Osteoblast (primary cell): ENCODE results near the gene MCTP2. TPM values are rescaled to one million over a fixed set of nuclear protein-coding genes. Genes with fewer than 3 reads are reported as not detected.
A peak's percentile ranks its signal among the peaks of the same experiment; 100 is the strongest.

Experiments used
- DNase-seq: peaks from one replicate; pipeline ENCODE4 v3.0.0; 2011; ENCODE audit warnings: low spot score, mixed read lengths; ENCODE audit not compliant: insufficient read length; ENCODE audit errors: missing footprints
- H2AFZ ChIP-seq: 2 replicates; pipeline ENCODE4 v1.6.0; 2011; ENCODE audit warnings: mild to moderate bottlenecking, low read length
- H3K27ac ChIP-seq: 2 replicates; pipeline ENCODE4 v1.5.1; 2011; ENCODE audit warnings: mild to moderate bottlenecking, low read depth, low read length, moderate library complexity
- H3K27me3 ChIP-seq: 2 replicates; pipeline ENCODE4 v1.6.0; 2012; ENCODE audit warnings: mild to moderate bottlenecking, control low read depth, inconsistent platforms, low read length, moderate library complexity; ENCODE audit not compliant: insufficient read depth
- H3K36me3 ChIP-seq: 2 replicates; pipeline ENCODE4 v1.5.1; 2011; ENCODE audit warnings: mild to moderate bottlenecking, low read length, control low read depth, moderate library complexity; ENCODE audit not compliant: insufficient read depth
- H3K4me1 ChIP-seq: 2 replicates; pipeline ENCODE4 v1.5.1; 2011; ENCODE audit warnings: mild to moderate bottlenecking, low read length, control low read depth, moderate library complexity; ENCODE audit not compliant: insufficient read depth
- H3K4me2 ChIP-seq: 2 replicates; pipeline ENCODE4 v1.6.0; 2011; ENCODE audit warnings: mild to moderate bottlenecking, low read length; ENCODE audit not compliant: insufficient read depth
- H3K4me3 ChIP-seq: fragments of 200-600 bp; sonication (generic); 3 replicates; pipeline ENCODE4 v1.5.1; 2012; ENCODE audit warnings: mild to moderate bottlenecking, low read length, inconsistent platforms; ENCODE audit not compliant: insufficient read depth
- H3K79me2 ChIP-seq: 2 replicates; pipeline ENCODE4 v1.6.0; 2012; ENCODE audit warnings: mild to moderate bottlenecking, low read length, control low read depth, inconsistent platforms; ENCODE audit not compliant: insufficient read depth
- H3K9me3 ChIP-seq: 2 replicates; pipeline ENCODE4 v1.5.1; 2011; ENCODE audit warnings: low read depth, low read length, control low read depth
- H4K20me1 ChIP-seq: 2 replicates; pipeline ENCODE4 v1.6.0; 2012; ENCODE audit warnings: mild to moderate bottlenecking, low read length, control low read depth; ENCODE audit not compliant: insufficient read depth
- total RNA-seq: library from RNA; depleted of rRNA; stranded (reverse); fragments of >200 nt; gene quantifications from 2 replicates; pipeline ENCODE4 v1.2.3, GENCODE V29; 2012
- TF ChIP-seq, protein P1 (sequence below): IDR thresholded peaks from 2 replicates; pipeline ENCODE4 v1.5.1; 2011; ENCODE audit warnings: mild to moderate bottlenecking, low read depth, low read length, moderate library complexity; ENCODE audit errors: extremely low read depth

Gene MCTP2
- total RNA-seq, 1 donor: 16.3 TPM

DNA sequence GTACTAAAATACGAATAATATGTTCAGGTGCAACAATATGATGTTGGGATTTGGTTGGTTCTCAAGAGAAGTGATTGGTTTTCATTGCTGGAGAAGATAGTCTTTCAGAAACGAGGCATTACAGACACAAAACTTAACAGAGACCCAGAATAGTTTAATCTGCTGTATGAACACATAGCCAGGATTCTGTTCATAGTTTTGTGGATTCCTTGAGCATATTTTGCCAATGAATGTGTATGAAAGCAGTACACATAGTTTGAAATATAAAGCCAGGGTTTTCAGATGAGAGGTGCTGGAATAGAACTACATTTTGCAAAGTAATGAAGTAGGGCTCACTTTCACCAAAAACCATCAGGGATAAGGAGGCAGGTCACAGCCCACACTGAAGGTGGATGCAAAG lies 5.7 kb upstream of the MCTP2 start:
- H3K36me3 ChIP-seq: no peaks in the 10 kb centered on the region
- no peaks in the 10 kb centered on the region for H3K4me1 ChIP-seq
- TF ChIP-seq, protein P1, sequence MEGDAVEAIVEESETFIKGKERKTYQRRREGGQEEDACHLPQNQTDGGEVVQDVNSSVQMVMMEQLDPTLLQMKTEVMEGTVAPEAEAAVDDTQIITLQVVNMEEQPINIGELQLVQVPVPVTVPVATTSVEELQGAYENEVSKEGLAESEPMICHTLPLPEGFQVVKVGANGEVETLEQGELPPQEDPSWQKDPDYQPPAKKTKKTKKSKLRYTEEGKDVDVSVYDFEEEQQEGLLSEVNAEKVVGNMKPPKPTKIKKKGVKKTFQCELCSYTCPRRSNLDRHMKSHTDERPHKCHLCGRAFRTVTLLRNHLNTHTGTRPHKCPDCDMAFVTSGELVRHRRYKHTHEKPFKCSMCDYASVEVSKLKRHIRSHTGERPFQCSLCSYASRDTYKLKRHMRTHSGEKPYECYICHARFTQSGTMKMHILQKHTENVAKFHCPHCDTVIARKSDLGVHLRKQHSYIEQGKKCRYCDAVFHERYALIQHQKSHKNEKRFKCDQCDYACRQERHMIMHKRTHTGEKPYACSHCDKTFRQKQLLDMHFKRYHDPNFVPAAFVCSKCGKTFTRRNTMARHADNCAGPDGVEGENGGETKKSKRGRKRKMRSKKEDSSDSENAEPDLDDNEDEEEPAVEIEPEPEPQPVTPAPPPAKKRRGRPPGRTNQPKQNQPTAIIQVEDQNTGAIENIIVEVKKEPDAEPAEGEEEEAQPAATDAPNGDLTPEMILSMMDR: no peak
- H2AFZ ChIP-seq: no peak overlapping the region
- H3K4me3 ChIP-seq: no peak overlapping the region
- H3K27me3 ChIP-seq: no peaks in the 10 kb centered on the region
- H4K20me1 ChIP-seq: no peaks in the 10 kb centered on the region
- DNase-seq: no peak
- H3K4me2 ChIP-seq: no peak overlapping the region
- no peaks in the 10 kb centered on the region for H3K79me2 ChIP-seq
- H3K27ac ChIP-seq: no peak overlapping the region
- H3K9me3 ChIP-seq: no peaks in the 10 kb centered on the region

DNA sequence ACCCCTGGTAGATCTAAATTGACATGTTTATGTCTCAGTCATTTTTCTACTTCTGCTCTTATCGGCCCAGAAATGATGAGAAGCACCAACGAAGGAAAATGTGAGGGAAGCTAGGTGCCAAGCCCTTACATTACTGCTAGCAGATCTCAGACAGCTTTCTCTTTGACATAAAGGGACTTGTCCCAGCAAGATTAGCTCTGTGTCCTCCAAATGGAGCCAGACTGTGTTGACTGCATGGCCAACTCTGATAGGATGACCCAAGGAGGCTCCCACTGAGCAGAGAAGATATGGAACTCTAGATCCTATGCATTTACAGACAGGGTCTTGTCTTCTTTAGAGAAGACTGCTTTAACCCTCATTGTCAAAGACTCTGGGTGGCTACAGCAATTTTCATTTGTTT lies 2.8 kb upstream of the MCTP2 start:
- Histone ChIP-seq H3K36me3 (no peaks in the 10 kb centered on the region), H2AFZ (no peak overlapping the region), H3K9me3 (no peaks in the 10 kb centered on the region), H3K27me3 (no peaks in the 10 kb centered on the region), H3K4me1 (no peaks in the 10 kb centered on the region), H3K4me3 (no peak overlapping the region), H4K20me1 (no peaks in the 10 kb centered on the region), H3K4me2 (no peak overlapping the region), H3K27ac (no peak overlapping the region), H3K79me2 (no peaks in the 10 kb centered on the region)
- TF ChIP-seq, protein P1: no peak
- no peak for DNase-seq

DNA sequence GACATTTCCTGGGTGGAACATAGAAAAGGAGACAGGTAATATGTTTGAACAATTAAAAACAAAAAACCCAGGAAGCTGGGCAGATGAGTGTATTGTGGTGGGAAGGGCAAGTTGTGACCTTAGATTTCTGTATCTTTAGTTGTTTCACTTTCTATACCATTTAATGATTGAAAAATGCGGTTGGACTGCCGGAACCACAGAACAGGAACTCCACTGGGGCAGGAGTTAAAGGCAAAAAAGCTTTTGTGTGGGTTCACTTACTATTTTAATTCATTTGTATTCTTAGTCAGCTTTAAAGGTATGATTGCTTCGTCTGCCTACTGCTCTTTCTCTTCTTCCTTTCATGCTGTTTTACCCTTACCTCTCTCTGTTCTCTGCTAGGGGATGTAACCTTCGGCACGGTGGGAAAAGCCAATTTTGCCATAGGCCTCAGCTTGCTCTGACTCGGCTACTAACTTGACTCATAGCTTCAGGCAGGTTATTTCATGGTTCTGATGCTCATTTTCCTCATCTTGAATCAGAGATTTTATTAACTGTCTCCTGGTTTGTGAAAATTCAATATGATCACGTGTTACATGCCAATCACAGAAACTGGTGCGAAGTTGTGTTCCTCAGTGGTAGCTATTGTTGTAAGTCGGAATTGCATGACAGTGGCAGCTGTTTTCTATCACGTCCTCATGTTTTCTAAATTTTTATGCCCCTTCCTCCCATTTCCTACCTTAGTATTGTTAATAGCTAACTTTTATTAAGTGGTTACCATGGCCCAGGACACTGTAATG lies 1.6 kb upstream of the MCTP2 start:
- H3K4me1 ChIP-seq: no peaks in the 10 kb centered on the region
- no peak overlapping the region for H2AFZ ChIP-seq
- H3K36me3 ChIP-seq: no peaks in the 10 kb centered on the region
- no peak overlapping the region for H3K4me2 ChIP-seq
- H4K20me1 ChIP-seq: no peaks in the 10 kb centered on the region
- H3K27ac ChIP-seq: no peak overlapping the region
- no peaks in the 10 kb centered on the region for H3K9me3 ChIP-seq
- H3K79me2 ChIP-seq: no peaks in the 10 kb centered on the region
- TF ChIP-seq, protein P1: no peak
- no peak overlapping the region for H3K4me3 ChIP-seq
- no peak for DNase-seq
- no peaks in the 10 kb centered on the region for H3K27me3 ChIP-seq

- Histone ChIP-seq H3K27ac (peak overlapping the region; percentile 44), H3K27me3 (no peaks in the 10 kb centered on the region), H4K20me1 (no peaks in the 10 kb centered on the region), H3K9me3 (no peaks in the 10 kb centered on the region), H3K4me1 (no peaks in the 10 kb centered on the region), H2AFZ (peak overlapping the region; percentile 84), H3K79me2 (no peaks in the 10 kb centered on the region), H3K36me3 (no peaks in the 10 kb centered on the region), H3K4me3 (peak overlapping the region; percentile 64), H3K4me2 (peak overlapping the region; percentile 78)
- TF ChIP-seq, protein P1: no peak
- peak; percentile 35 for DNase-seq
Measured at GRCh38 chr15:94230431-94230882, 904 bp upstream of the MCTP2 start.
